GM18526 (cell line): ENCODE data around the gene RXRG.

Source experiments
- POLR2A ChIP-seq: IDR thresholded peaks from 3 replicates; pipeline ENCODE4 v1.6.1; 2011; ENCODE audit not compliant: insufficient read length; ENCODE audit errors: extremely low read depth

Gene RXRG

DNA sequence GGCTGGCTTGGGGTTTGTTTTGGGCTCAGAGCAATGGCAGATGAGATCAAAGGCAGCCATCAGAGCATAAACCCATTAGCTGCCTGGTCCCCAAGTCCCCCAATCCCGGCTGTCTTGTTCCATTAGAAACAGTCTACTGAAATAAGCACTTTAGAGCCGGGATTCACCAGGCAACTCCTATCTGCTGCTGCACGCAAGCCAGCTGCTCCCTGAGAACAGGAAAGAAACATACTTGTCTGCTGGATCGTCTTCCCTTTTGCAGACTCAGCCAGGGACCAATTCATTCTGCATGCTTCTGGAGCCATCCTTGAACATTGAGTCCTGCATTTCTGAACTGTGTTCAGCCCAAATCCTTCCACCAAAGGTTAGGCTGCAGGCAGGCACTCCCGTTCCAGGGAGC is 21.8 kb downstream of the RXRG start:
- TF ChIP-seq POLR2A, result no peak

GRCh38 chr1:165420655-165421054 is 24.3 kb downstream of the RXRG start:
- TF ChIP-seq POLR2A, result no peak

GRCh38 chr1:165419839-165420238 is 25.1 kb downstream of the RXRG start:
- TF ChIP-seq POLR2A, result no peak

DNA sequence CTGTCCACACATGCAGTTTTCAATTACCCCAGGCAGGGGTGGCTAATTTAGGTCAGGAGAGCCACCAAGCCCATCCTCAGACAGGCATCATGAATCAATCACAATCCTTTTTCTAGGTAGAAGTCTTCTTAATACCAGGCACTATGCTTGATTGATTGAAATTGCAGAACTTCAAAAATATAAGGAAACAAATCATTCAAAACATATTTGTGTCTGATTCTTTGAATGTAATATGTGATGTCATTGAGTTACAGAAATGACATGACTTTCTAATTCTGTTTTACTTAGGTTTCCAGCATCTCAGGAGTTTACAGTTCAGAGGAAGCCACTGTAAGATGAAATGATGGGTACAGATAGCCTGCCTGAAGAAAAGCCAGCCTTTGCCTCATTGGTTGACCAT is 26.7 kb downstream of the RXRG start:
- TF ChIP-seq POLR2A, result no peak

- no peak for TF ChIP-seq POLR2A
Observed at GRCh38 chr1:165416876-165417275, 28.1 kb downstream of the RXRG start.

DNA sequence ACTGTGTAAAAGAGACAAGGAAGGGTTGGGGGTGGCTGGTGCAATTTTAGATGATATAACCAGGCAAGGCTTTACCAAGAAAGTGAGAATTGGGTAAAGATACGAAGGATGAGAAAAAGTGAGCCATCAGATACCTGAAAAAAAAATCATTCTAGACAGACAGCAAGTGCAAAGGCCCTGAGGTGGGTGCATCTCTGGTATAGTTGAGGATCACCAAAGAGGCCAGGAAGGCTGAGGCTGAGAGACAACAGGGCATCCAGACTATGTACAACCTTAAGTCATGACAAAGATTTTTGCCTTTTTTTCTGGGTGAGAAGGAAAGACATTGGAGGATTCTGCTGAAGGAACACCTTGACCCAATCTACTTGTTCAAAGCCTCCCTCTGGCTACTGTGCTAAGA is 29.9 kb downstream of the RXRG start:
- TF ChIP-seq POLR2A, result no peak

DNA sequence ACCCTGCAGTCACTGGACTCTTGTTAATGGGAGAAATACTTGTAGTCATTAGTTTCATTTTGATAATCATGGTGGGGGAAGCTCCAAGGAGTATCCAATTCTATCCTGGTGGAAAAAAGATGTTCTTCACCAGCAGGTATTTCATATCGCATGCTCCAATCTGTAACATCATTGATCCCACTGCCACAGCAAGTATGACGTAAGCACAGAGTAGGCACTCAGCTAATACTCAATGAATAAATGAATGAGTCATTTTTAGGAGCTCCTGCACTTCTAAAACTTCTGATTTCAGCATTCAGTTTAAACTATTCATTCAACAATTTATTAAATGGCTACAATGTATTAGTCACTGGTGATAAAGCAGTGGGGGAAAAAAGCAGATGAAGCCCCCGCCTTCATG is 30.3 kb downstream of the RXRG start:
- no peak for TF ChIP-seq POLR2A

DNA sequence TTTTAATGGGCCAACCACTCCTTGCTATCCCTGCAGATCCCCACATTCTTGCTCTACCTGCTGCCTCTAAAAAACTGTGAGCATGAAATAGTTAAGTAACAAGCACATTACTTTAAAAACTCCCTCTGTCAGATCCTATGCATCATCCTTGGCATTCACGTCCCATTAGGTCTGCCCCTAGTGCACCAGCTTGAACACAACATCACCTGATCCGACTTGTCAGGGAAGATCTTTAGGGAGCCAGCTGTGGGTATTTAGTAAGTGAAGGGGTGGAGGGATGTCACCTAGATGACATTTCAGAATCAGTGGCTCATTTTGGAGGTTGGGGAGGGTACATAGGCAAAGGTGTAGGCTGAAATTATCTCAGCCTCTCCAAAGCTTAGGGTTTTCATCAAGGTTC is 33.5 kb downstream of the RXRG start:
- TF ChIP-seq POLR2A, result no peak

DNA sequence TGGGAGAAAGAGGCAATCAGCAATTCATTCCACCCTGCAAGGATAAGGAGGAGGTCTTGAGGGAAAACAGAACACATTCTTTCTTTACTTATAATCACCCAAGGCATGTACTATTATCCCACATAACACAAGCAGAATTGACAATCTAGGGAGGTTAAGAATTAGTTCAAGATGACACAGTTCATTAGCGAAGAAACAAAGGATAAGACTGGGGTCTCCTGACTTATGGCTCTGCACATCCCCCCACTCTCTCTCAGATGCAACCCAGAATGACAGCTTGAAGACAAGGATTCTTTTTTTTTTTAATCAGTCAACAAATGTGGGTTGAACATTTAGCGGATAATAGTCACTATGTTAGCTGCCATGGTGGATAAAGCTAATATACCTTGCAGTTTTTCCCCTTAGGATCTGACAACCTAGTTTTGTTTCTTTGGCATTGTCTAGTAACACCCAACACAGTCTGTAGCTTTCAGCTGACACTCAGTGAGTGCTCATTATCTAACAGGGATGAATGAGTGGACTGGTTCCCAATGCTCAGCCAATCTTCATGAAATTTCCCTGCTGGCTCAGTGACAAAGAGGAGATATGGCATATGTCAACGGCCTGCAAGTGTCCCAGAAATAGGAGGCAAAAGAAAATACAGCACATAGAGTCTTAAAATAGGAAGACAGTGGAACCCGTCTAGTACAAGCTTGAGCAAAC is 35.1 kb downstream of the RXRG start:
- TF ChIP-seq POLR2A, result no peak

GRCh38 chr1:165408518-165408917 is 36.4 kb downstream of the RXRG start:
- no peak for TF ChIP-seq POLR2A

- TF ChIP-seq POLR2A, result no peak
Observed at GRCh38 chr1:165407398-165407797, 37.5 kb downstream of the RXRG start.

DNA sequence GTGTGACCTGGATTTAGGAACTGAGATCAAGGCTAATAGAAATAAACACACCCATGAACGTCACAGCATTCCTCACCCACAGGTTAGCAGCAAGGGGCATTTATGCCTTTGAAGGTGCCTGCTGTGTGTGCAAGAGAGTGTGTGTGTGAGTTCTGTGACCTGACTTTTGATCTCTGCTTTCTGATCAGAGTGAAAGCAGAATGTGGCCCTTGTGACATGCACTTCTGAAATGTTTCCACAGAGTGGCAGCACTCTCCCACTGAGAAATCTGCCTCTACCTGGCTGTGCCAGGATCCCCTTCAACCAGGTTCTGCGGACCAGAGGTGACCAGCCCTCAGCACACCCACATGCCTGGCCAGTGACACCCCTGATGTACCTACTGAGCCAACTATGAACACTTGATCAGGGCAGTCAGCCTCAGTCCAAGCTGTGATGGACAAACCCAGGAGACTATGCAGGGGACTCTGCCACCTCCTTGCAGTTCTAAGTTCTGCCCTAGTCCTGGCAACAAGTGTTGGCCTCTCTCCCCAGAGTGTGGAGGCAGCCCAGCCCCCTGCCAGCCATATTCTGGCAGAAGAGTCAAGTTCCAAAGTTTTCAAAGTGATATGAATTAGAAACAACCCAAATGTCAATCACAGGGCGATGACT is 41.0 kb downstream of the RXRG start:
- TF ChIP-seq POLR2A, result no peak

- no peak for TF ChIP-seq POLR2A
Observed at GRCh38 chr1:165402517-165403111, 42.3 kb downstream of the RXRG start.

GRCh38 chr1:165397944-165398343 is 47.0 kb downstream of the RXRG start:
- TF ChIP-seq POLR2A, result no peak

DNA sequence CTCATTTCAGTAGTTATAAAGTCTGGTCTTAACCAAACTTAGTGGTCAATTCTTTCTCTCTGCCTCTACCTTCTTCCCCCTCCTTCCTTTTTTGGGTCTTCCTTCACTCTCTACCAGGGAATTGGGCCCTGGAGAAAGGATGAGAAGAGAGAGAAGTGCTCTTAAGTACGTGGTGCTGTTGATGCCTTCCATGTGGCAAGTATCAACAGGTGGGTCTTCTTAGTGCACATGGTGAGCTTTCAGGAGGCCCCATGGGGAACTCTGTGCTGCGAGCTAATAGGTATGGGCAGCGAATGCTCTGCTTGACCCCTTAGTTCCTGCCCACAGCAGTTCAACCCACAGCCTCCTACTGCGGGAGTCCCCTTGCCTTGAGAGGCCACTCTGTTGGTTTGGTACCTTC is 49.0 kb downstream of the RXRG start:
- TF ChIP-seq POLR2A, result no peak

DNA sequence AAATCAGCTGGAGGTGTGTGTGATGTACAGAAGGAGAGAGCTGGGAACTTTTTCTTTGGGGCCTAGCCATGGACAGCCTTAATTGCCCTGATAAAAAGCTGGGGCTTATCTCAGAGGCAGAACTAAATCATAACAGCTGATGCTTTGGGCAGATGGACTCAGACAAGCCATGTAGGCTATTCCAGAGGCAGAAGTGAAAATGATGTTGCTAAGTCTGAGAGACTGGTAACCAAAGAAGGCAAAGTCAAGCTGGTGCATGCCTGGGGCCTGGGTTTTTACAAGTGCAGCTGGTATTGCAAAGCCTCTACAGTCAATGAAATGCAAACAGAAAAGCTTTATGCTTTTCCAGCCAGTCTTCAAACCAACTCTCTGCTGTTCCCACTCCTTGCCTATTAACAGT is 49.4 kb downstream of the RXRG start:
- TF ChIP-seq POLR2A, result no peak
